K562 (cell line): ENCODE measurements around the gene UBXN10. TPM values are rescaled to one million over a fixed set of nuclear protein-coding genes. Genes with fewer than 3 reads are reported as not detected.

ENCODE experiments used
- BHLHE40 ChIP-seq: IDR thresholded peaks from 2 replicates; pipeline ENCODE4 v1.6.1; 2011; ENCODE audit warnings: low read length, improper control_type of control experiment
- BRF1 ChIP-seq: IDR thresholded peaks from 3 replicates; pipeline ENCODE4 v1.6.1; 2011; ENCODE audit warnings: borderline replicate concordance, mild to moderate bottlenecking; ENCODE audit not compliant: insufficient read length; ENCODE audit errors: extremely low read depth
- CBFA2T2 ChIP-seq: fragments of 450-650 bp; conservative IDR thresholded peaks from 2 replicates; pipeline ENCODE4 v1.6.1; 2017; ENCODE audit warnings: mild to moderate bottlenecking
- CTBP1 ChIP-seq: fragments of 450-650 bp; IDR thresholded peaks from 2 replicates; pipeline ENCODE4 v1.6.1; 2016; ENCODE audit warnings: borderline replicate concordance
- E2F8 ChIP-seq: fragments of 450-650 bp; IDR thresholded peaks from 2 replicates; pipeline ENCODE4 v1.7.1; 2018; ENCODE audit warnings: mild to moderate bottlenecking, low read depth; ENCODE audit not compliant: partially characterized antibody
- ELF4 ChIP-seq: fragments of 450-650 bp; formaldehyde crosslinking; IDR thresholded peaks from 2 replicates; pipeline ENCODE4 v1.4.0; 2022; ENCODE audit warnings: missing genetic modification characterization
- ETS2 ChIP-seq: IDR thresholded peaks from 2 replicates; pipeline ENCODE4 v1.6.1; 2016; ENCODE audit warnings: borderline replicate concordance, missing genetic modification characterization, mild to moderate bottlenecking, moderate library complexity, missing compliant biosample characterization; ENCODE audit not compliant: poor library complexity, severe bottlenecking
- GTF2E2 ChIP-seq: fragments of 200-800 bp; sonication (Bioruptor generic); IDR thresholded peaks from 2 replicates; pipeline ENCODE4 v1.6.1; 2016; ENCODE audit warnings: missing genetic modification characterization, missing compliant biosample characterization
- KDM1A ChIP-seq, 2 experiments: fragments of 450-650 bp; IDR thresholded peaks; 2 replicates each; pipeline ENCODE4 v1.6.1; 2016; ENCODE audit warnings: mild to moderate bottlenecking in 2 of 2
- L3MBTL2 ChIP-seq: fragments of 450-650 bp; IDR thresholded peaks from 2 replicates; pipeline ENCODE4 v1.6.1; 2016; ENCODE audit warnings: mild to moderate bottlenecking, moderate library complexity
- MED1 ChIP-seq: sonication (generic); formaldehyde crosslinking; IDR thresholded peaks from 2 replicates; pipeline ENCODE4 v1.8.1; 2023; ENCODE audit warnings: missing genetic modification reagents, borderline replicate concordance
- NFXL1 ChIP-seq: fragments of 450-650 bp; formaldehyde crosslinking; IDR thresholded peaks from 2 replicates; pipeline ENCODE4 v1.4.0; 2021; ENCODE audit warnings: mild to moderate bottlenecking
- PCBP1 ChIP-seq: fragments of 200-400 bp; formaldehyde crosslinking; IDR thresholded peaks from 2 replicates; pipeline ENCODE4 v1.6.1; 2018; ENCODE audit warnings: mild to moderate bottlenecking, low read depth, low read length; ENCODE audit not compliant: poor library complexity, severe bottlenecking
- RBM39 ChIP-seq: fragments of 200-400 bp; formaldehyde crosslinking; optimal IDR thresholded peaks from 2 replicates; pipeline ENCODE3; 2018; ENCODE audit warnings: low read depth, low read length
- RCOR1 ChIP-seq, 2 experiments: IDR thresholded peaks; 2 replicates each; pipeline ENCODE4 v1.6.1; 2012; ENCODE audit warnings: low read depth in 2 of 2, low read length in 2 of 2, borderline replicate concordance in 1 of 2, improper control_type of control experiment in 1 of 2
- SNRNP70 ChIP-seq: fragments of 200-400 bp; formaldehyde crosslinking; optimal IDR thresholded peaks from 2 replicates; pipeline ENCODE3; 2017; ENCODE audit warnings: low read depth, low read length
- TAF15 ChIP-seq: fragments of 200-400 bp; formaldehyde crosslinking; IDR thresholded peaks from 2 replicates; pipeline ENCODE4 v1.6.1; 2017; ENCODE audit warnings: mild to moderate bottlenecking, low read depth, low read length, moderate library complexity
- TAL1 ChIP-seq: fragments of 450-650 bp; IDR thresholded peaks from 2 replicates; pipeline ENCODE4 v1.6.1; 2016; ENCODE audit warnings: mild to moderate bottlenecking
- TBP ChIP-seq: optimal IDR thresholded peaks from 2 replicates; pipeline ENCODE3; 2011; ENCODE audit warnings: low read depth, low read length, improper control_type of control experiment
- TCF3 ChIP-seq: sonication (generic); formaldehyde crosslinking; IDR thresholded peaks from 2 replicates; pipeline ENCODE4 v1.4.0; 2020; ENCODE audit warnings: mild to moderate bottlenecking, missing genetic modification reagents
- WHSC1 ChIP-seq: IDR thresholded peaks from one replicate; pipeline ENCODE4 v1.6.1; 2012; ENCODE audit warnings: low read length, control low read depth, inconsistent platforms
- YY1 ChIP-seq, 3 experiments: IDR thresholded peaks; 2 replicates each; pipeline ENCODE4 v1.6.1; 2011; ENCODE audit warnings: low read length in 2 of 3, mild to moderate bottlenecking in 2 of 3, moderate library complexity in 2 of 3, borderline replicate concordance in 1 of 3, control low read depth in 1 of 3, low read depth in 1 of 3; ENCODE audit not compliant: insufficient read depth in 3 of 3, insufficient replicate concordance in 2 of 3, control insufficient read depth in 1 of 3, insufficient read length in 1 of 3; ENCODE audit errors: extremely low read depth in 1 of 3
- ZNF175 ChIP-seq: fragments of 200-800 bp; sonication (Bioruptor generic); IDR thresholded peaks from 2 replicates; pipeline ENCODE4 v1.6.1; 2016; ENCODE audit warnings: low read depth, mild to moderate bottlenecking, missing genetic modification characterization, missing compliant biosample characterization
- ZNF197 ChIP-seq: fragments of 200-800 bp; sonication (Bioruptor generic); IDR thresholded peaks from 2 replicates; pipeline ENCODE4 v1.6.1; 2016; ENCODE audit warnings: low read depth, missing genetic modification characterization, missing compliant biosample characterization
- ZNF512 ChIP-seq: IDR thresholded peaks from 2 replicates; pipeline ENCODE4 v1.6.1; 2016; ENCODE audit warnings: missing genetic modification characterization, missing compliant biosample characterization
- ZNF668 ChIP-seq: fragments of 250-450 bp; sonication (Bioruptor Pico); IDR thresholded peaks from 2 replicates; pipeline ENCODE4 v1.8.0; 2022; ENCODE audit warnings: mild to moderate bottlenecking, inconsistent platforms
- ZNF766 ChIP-seq: fragments of 200-800 bp; sonication (Bioruptor generic); conservative IDR thresholded peaks from 2 replicates; pipeline ENCODE4 v1.6.1; 2016; ENCODE audit warnings: missing genetic modification characterization, missing compliant biosample characterization
- polyA plus RNA-seq, 8 experiments: library from polyadenylated mRNA; depleted of rRNA in 4 of 8; stranded (reverse) in 5 of 8; unstranded in 3 of 8; fragments of >200 nt; fragmentation: Nextera tagmentation in 2 of 8; fragmentation: Illumina TruSeq in 1 of 8; extraction: Ambion mirVana in 2 of 8; extraction: Trizol in 1 of 8; gene quantifications; 2 replicates each; pipeline versions ENCODE4 v1.2.1 to v1.2.3, GENCODE V29; 2011 to 2014; ENCODE audit warnings: inconsistent platforms in 1 of 8, missing spikeins in 1 of 8
- total RNA-seq, 7 experiments: library from RNA; depleted of rRNA in 6 of 7; stranded (reverse); fragments of >200 nt in 6 of 7; fragmentation: Illumina TruSeq in 2 of 7; extraction: Trizol in 2 of 7; gene quantifications; 2 replicates each; pipeline versions ENCODE4 v1.2.1 to v1.2.3, GENCODE V29; 2011 to 2021; ENCODE audit warnings: low replicate concordance in 1 of 7

UBXN10 gene
- total and polyA plus RNA-seq, 9 of the 15 experiments (the other 6 are each of a cell fraction or from before 2014, with no cell fraction given) = 10.7 to 17.7 (median 13.6) TPM

GRCh38 chr1:20165522-20165951 lies 20.4 kb upstream of the UBXN10 start (continued):
- TF ChIP-seq CTBP1 = 0 out of 2 replicates have a peak, but pooled peaks have one; percentile 33
- no peak for TF ChIP-seq ELF4
- peak in 1 of 2 experiments; percentile 99; a peak in 2 of 4 replicates for TF ChIP-seq KDM1A (IDR thresholded peaks at IDR 0.05)
- TF ChIP-seq PCBP1 = no peak
- no peak for TF ChIP-seq BHLHE40
- TF ChIP-seq WHSC1 = no peak
- TF ChIP-seq E2F8 = no peak
- TF ChIP-seq ETS2 (tag) = no peak
- no peak for TF ChIP-seq TCF3 (CRISPR knock-in tag)
- TF ChIP-seq RBM39 = no peak
- no peak for TF ChIP-seq RCOR1 (IDR thresholded peaks at IDR 0.05; ENCODE audit: borderline replicate concordance in 1 of 2, low read depth in 2 of 2, low read length in 2 of 2)
- TF ChIP-seq CBFA2T2 = no peak
- no peak for TF ChIP-seq ZNF512 (tag)
- TF ChIP-seq BRF1 = no peak
- no peak for TF ChIP-seq MED1 (CRISPR knock-in tag)
- TF ChIP-seq ZNF668 (CRISPR knock-in tag) = no peak
- TF ChIP-seq GTF2E2 (tag) = no peak
- no peak for TF ChIP-seq ZNF766 (CRISPR knock-in tag)
- TF ChIP-seq NFXL1 (CRISPR knock-in tag) = no peak
- TF ChIP-seq TBP = no peak
- no peak for TF ChIP-seq ZNF175 (CRISPR knock-in tag)
- TF ChIP-seq TAL1 = no peak
- no peak for TF ChIP-seq TAF15
- no peak for TF ChIP-seq YY1 (IDR thresholded peaks at IDR 0.05; ENCODE audit: borderline replicate concordance in 1 of 3, control insufficient read depth in 1 of 3, extremely low read depth in 1 of 3, insufficient read depth in 3 of 3, insufficient read length in 1 of 3, insufficient replicate concordance in 2 of 3, low read depth in 1 of 3, low read length in 2 of 3)
- no peak for TF ChIP-seq SNRNP70
- peak; percentile 32; the same call in 1 of the 2 replicates for TF ChIP-seq L3MBTL2
- TF ChIP-seq ZNF197 = no peak
